OCI-LY7 (cell line): ENCODE data around the gene ARID5A.

Experiments used
- CTCF ChIP-seq: fragments of 200-600 bp; sonication (generic); conservative IDR thresholded peaks from 2 replicates; pipeline ENCODE4 v1.5.1; 2014; ENCODE audit warnings: mild to moderate bottlenecking, antibody characterized with exemption, low read length, moderate library complexity, mixed read lengths
- EZH2phosphoT487 ChIP-seq: fragments of 200-600 bp; sonication (generic); IDR thresholded peaks from 2 replicates; pipeline ENCODE4 v1.6.1; 2018; ENCODE audit warnings: low read depth, borderline replicate concordance, mild to moderate bottlenecking, mixed run types, antibody characterized with exemption, low read length, moderate library complexity, mixed read lengths

GRCh38 chr2:96558061-96558460, 21.5 kb downstream of the ARID5A start:
- TF ChIP-seq EZH2phosphoT487 (no peak), CTCF (no peak)
